Measurements from ENCODE around the gene GOLGA2. TPM values are rescaled to one million over a fixed set of nuclear protein-coding genes. Genes with fewer than 3 reads are reported as not detected.

GOLGA2 gene
- total RNA-seq, 6 experiments from 2014 or later, result 25.0 to 53.0 (median 35.5) TPM

DNA sequence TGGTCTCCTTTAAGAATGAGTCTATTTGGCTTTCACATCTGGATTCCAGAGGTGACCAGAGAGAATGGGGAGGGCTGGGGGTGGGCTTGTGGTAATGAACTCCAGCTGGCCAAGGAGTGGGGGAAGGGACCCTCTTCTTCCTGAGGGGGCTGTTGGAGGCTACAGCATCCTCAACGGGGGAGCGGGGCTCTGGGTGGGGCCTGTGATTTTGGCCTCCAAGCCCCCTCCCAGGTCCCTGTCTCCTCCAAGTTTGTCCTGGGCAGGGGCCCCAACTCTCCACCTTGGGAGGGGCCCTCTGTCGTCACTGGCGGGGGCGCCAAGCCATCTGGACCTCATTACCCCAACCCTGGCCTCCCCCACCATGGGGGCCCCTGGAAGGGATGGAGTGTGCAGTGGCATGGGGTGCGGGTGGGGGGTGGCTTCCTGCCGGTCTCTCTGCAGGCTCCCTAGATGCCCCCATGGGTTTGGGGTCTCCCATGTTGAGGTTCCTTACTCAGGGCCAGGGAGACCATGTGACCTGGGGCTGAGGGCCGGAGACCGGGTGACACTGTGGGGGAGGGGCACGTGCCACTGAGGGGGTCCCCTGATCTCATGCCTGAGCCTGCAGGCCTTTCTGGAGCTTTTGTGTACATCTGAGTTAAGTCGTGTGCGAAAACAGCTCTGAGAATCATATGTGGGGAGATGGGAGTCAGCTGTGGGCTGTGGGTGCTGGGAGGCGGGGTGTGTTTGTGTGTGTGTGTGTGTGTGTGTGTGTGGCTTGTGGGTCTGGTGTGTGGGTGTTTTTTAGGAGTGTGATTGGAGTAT, 32.4 kb downstream of the GOLGA2 start:
- H3K27ac ChIP-seq, result no peak overlapping the region

GRCh38 chr9:128242828-128243214, 33.0 kb downstream of the GOLGA2 start:
- DNase-seq (no peak), ATAC-seq (no peak)
- Histone ChIP-seq H3K27ac (no peak overlapping the region), H3K4me1 (no peaks in the 10 kb centered on the region), H3K27me3 (no peaks in the 10 kb centered on the region), H3K9me3 (no peaks in the 10 kb centered on the region), H3K36me3 (no peaks in the 10 kb centered on the region), H3K4me3 (no peak overlapping the region)
- intact Hi-C loops (cut with DNase I), result no loop called here
- WGBS (ENCODE audit: insufficient coverage, low coverage, low lambda C conversion rate, missing lambda C conversion rate), result 100% methylated on average over 1 of the region's 7 CpGs
- no peak for TF ChIP-seq POLR2A (IDR thresholded peaks at IDR 0.05)
- TF ChIP-seq CTCF (IDR thresholded peaks at IDR 0.05), result no peak

More for the DNA sequence above, 32.4 kb downstream of the GOLGA2 start:
- TF ChIP-seq POLR2A (IDR thresholded peaks at IDR 0.05), result no peak
- no peak for TF ChIP-seq CTCF (IDR thresholded peaks at IDR 0.05)
- WGBS (ENCODE audit: insufficient coverage, low coverage, low lambda C conversion rate, missing lambda C conversion rate), result 57% methylated on average over 6 of the region's 13 CpGs
- DNase-seq (no peak), ATAC-seq (no peak)
- Histone ChIP-seq H3K27me3 (no peaks in the 10 kb centered on the region), H3K36me3 (no peaks in the 10 kb centered on the region), H3K4me3 (no peak overlapping the region), H3K4me1 (no peaks in the 10 kb centered on the region), H3K9me3 (no peaks in the 10 kb centered on the region)
- intact Hi-C loops (cut with DNase I), result no loop called here

- 88% methylated on average over 2 of the region's 4 CpGs for WGBS (ENCODE audit: insufficient coverage, low coverage, low lambda C conversion rate, missing lambda C conversion rate)
- TF ChIP-seq POLR2A (IDR thresholded peaks at IDR 0.05), result no peak
- H3K4me3 ChIP-seq, result no peak overlapping the region
Observed at GRCh38 chr9:128242124-128242523, 33.7 kb downstream of the GOLGA2 start.

GRCh38 chr9:128233817-128234406, 41.9 kb downstream of the GOLGA2 start:
- Histone ChIP-seq H3K27me3 (no peaks in the 10 kb centered on the region), H3K4me1 (no peaks in the 10 kb centered on the region), H3K36me3 (no peaks in the 10 kb centered on the region), H3K9me3 (no peaks in the 10 kb centered on the region), H3K27ac (no peak overlapping the region), H3K4me3 (no peak overlapping the region)
- DNase-seq (no peak), ATAC-seq (peak in 1 of 4 donors; percentile 21)
- intact Hi-C loops (cut with DNase I), result no loop called here
- WGBS (ENCODE audit: insufficient coverage, low coverage, low lambda C conversion rate, missing lambda C conversion rate), result 71% methylated on average over 2 of the region's 28 CpGs
- no peak for TF ChIP-seq POLR2A (IDR thresholded peaks at IDR 0.05)
- no peak for TF ChIP-seq CTCF (IDR thresholded peaks at IDR 0.05)

More at GRCh38 chr9:128242124-128242523, 33.7 kb downstream of the GOLGA2 start:
- no peaks in the 10 kb centered on the region for H3K27me3 ChIP-seq
- H3K4me1 ChIP-seq, result no peaks in the 10 kb centered on the region
- H3K27ac ChIP-seq, result no peak overlapping the region
- H3K9me3 ChIP-seq, result no peaks in the 10 kb centered on the region
- DNase-seq (no peak), ATAC-seq (no peak)
- intact Hi-C loops (cut with DNase I), result no loop called here
- no peaks in the 10 kb centered on the region for H3K36me3 ChIP-seq

Measured in right lobe of liver (tissue), 6 donors.